HuH-7.5 (cell line): ENCODE results near the gene HLF.

ENCODE experiments used
- DNase-seq: peaks from one replicate; pipeline ENCODE4 v3.0.0; 2011; ENCODE audit warnings: low spot score

HLF gene

DNA sequence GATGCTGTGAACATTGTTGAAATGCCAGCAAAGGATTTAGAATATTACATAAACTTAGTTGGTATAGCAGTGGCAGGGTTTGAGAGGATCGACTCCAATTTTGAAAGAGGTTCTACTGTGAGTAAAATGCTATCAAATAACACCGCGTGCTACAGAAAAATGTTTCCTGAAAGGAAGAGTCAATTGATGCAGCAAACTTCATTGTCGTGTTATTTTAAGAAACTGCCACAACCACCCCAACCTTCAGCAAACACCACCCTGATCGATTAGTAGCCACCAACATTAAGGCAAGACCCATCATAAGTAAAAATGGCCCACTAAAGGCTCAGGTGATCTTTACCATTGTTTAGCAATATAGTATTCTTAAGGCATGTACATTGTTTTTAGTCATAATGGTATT, 27.3 kb downstream of the HLF start:
- no peak for DNase-seq

DNA sequence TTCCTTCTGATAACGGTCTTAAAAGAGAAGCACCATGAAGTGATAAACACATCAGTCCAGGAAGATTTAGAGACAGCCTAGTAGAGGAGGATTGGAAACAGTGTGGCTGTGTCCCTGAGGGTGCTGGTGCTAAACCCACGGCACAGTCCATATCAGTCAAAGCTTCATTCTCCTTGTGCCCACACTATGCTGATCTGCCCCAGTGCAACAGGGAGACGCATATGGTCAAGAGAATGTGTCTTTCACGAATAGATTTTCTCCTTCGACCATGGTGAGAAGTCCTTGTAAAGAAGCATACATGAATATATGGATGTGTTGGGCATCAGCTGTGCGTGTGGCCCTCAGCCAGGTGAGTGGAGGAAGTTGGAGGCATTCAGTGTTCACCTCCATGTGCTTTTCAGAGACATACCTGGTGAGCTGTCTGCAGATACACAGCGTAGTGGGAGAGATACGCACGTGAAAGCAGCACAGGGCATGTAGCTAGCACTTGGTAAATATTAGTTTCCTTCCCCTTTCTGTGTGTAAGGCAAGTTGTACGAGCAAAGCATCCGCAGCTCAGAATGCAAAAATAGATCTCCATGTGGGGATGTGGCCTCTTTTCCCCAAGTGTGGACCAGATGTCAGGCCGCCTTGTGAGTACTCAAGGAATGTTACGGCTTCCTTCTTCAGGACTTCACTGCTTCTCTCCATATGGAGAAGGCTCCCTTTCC, 29.4 kb downstream of the HLF start:
- DNase-seq: no peak

DNA sequence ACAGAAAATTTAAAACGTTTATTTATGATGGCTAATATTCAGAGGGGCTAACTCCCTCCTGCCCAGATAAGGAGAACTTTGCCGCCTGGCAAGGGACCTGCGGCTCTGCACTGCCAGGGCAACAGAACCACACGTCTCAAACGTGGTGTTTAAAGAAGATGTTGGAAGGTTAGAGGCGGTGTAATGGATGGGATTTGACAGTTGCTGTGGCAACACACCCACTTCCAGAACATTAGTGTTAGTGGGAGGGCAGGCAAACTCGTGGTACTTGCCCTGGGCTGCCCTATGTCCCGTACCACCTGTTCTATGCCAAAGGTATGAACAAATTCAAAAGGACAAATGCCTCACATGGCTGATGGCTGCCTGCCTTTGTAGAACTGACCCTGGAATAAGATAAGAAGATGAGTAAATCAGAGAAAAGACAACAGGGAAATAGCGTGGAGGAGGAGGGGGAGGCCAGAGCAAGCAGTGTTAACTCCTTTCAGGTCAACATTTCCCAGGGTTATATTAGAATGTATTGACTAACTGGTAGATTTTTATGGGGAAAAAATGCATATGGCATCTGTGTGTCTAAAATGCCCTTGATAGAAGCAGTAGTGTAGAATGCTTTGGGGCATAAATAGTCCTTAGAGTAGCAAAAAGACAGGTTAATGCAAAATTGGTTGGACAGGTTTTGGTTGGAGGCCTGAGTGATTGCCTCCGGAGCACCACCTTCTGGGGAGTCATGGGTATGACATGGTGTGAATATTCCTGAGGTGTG, 30.8 kb downstream of the HLF start:
- DNase-seq: no peak

DNA sequence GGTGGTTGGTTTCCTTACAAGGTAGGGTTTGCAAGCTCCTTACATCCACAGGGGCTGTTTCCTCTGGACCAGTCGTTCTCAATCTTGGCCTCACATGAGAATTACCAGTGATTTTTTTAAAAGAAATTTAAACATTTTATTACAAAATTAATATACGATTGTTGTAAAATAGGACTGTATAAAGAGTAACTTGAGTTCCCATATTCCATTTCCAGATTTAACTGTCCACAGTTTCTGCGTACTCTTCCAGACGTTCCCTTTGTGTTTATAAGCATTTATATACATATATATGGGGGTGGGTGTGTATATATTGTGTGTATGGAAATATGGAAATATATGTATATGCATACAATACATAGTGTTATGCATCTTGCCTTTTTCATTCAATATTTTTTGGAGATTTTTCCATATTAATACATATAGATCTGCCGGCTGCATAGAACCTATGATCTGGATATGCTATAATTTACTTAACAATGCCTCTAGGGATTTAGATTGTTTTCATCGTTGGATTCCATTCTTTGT, 31.5 kb downstream of the HLF start:
- DNase-seq: no peak

DNA sequence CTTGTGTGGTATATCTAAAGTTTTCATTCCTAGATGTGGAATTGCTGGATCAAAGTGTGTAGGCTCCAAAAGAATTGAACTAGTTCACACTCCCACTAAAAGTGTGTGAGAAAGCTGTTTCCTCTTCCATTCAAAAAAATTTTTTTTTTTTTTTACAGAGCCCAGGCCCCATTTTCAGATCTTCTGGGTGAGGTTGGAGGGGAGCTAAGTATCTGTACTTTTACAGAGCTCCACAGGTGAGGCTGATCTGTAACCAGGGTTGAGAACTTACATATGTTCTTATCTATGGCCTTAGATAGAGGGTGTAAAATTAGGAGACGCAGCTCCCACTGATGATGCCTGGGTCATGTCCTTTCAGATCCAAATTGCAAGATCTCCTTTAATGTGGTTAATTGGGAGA, 31.9 kb downstream of the HLF start:
- no peak for DNase-seq

DNA sequence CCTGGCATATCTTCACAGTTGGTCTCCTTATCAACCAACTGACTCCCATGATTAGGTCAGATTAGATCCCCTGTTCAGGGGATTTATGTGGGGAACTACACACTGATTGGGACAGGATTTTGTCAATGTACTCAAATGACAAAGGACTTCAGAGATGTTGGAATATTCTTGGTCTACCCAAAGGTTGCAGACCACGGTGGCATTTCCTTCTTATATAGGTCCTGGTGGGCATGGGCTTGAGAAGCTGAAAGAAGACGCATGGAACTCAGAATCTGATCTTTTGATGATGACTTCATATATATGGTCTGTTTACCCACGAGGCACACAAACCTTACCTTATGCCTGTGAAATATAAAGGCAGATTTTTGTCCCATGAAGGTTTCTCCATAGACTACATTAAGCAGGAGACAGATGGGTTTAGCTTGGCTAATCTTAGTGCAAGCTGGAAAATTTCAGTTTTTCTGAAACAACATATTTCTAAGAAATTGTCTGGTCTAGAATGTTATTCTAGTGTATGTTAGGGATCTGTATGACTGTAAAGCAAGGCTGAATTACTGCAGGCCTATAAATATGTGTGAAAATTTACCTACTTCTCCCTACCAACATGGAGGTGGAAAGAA, 33.5 kb downstream of the HLF start:
- DNase-seq: no peak

DNA sequence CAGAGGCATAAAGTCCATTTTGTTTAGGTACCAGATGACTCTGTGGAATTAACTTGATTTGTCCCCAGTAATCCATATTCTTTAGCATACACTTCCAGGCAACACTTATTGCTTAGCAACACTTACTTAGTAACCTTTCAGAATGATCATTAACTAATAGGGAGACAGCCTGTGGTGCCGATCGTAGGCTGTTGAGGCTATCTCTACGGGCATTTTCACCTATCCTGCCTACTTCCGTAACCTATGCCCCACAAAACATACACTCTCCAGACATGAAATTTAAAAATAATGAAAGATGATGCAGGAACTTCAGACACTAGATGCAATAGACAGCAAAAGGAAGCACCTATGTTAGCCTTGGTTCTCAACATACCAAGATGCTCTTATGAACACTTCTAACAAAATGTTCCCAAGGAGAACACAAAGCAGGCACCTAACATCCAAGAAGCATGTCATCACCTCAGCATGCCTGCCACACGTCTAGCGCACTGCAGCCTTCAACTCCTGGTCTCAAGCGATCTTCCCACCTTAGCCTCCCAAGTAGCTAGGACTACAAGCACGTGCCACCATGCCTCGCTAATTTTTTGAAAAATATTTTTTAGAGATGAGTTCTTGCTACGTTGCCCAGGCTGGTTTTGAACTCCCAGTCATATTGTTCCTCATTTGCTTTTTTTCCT, 34.5 kb downstream of the HLF start:
- DNase-seq: no peak

DNA sequence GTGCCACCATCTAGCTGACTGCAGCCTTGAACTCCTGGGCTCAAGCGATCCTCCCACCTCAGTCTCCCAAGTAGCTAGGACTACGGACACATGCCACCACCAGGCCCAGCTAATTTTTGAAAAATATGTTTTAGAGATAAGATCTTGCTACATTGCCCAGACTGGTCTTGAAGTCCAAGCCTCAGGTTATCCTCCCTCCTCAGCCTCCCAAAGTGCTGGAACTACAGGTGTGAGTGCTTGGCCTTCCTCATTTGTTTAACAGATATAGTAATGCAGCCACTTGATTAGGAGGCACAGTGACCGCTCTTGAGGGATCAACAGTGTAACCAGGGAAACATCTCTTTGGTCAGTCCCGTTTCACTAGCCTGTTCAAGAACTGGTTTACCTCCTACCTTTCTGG, 35.1 kb downstream of the HLF start:
- DNase-seq: no peak

DNA sequence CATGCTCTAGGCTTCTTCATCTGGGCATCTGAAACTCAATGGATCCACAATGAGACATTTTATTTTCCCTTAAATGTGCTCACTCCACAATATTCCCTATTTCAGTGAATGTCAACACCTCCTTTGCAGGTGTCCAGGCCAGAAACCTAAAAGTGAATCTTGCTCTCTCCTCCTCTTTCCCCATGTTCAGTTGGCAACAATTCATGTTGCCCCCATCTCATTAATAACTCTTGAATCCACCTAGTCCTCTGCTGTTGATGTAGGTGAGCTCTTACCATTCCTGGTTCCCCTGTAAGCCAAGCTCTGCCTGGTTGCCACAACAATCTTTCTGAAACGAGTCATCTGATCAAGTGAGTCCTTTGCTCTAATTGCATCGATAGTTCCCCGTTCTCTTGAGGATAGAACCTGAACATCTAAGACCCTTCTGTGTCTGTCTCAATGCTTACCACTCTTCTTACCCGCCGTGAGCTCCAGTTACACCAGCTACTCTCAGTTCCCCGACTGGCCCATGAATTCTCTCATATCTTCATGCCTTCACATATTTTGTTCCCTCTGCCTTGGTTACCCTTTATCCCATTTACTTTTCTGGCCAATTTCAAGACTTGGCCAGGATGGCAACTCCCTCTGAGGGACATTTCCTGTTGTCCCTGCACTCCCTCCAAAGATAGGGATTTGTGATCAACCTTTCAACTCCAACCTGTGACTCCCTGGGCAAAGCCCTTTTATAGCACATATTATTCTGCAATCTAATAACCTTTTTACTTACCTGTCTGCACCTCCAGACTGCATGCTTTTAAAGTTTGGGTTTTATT, 35.9 kb downstream of the HLF start:
- no peak for DNase-seq

DNA sequence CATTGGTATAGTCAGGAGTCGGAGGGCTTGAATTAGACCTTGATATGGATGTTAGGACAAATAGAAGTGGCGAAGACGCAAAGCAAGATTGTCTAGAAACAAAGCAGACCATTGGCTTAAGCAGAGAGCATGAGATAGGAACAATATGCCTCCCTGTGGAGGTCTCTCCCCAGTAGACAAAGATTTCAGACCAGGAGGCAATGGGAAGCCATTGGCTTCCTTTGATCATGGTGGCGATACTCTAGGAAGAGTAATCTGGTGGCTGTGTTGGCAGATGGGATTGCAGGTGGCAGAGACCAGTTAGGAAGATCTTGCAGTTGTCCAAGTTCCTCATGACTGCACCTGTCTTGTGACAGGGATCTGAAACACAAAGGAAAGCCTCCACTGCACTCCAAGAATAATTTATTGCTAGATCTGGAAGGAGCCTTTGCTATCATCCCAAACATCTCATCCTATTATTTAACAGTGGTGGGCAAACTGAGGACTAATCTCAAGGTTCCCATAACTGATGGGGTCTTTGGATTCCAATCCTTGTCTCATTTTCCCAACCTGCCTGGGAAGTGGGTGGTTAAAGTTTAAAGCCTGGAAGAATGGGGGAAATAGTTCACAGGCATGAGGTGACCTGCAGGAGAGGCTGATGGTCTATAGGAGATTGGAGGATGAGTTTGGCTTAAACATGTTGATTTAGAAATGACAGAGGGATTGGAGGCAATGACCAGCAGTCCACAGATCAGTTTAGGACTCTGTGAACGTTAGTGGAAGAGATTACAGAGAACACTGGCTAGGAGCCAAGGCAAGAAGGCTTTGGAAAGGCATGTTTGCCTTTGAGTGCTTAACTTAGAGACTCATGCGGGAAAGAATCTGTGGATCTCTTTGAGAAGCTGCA, 37.0 kb downstream of the HLF start:
- DNase-seq: no peak

DNA sequence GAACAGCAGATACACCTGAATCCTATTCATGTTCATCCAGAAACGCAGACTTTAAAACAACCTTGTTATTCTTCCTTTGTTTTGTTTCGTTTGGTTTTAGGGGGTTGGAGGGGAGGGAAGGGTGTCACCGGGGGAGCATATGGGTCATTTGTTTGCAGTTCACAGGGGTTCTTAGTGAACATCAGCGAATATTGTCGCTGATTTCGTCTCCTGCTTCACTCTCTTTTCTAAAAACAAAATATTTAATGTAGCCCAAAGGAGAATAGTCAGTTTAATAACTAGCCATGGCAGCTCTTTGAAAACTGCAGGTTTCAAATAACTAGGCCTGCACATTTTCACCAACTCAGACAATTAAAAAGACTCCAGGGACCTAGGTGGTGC, 37.6 kb downstream of the HLF start:
- DNase-seq: no peak

DNA sequence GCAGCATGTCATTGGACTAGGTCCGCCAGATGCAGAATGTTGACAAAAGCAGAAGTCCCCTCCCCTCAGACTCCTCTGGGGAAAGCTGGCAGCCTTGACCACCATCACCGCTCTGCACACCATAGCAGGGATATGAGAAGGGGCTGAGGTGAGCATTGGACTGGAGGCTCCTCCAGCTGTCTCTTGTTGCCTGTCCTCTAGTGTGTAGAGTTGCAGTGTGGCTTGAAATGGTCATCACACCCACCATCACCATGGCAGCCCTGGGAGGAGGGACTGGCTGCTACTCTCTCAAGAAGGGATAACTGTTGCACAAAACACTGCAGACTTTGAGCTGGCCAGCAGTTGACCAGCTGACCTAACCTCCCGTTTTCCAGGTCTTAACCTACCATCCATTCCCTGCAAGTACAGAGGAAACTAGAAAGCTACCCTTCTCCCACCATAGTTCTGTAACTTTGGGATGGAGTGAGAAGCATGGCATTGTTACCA, 38.3 kb downstream of the HLF start:
- no peak for DNase-seq

DNA sequence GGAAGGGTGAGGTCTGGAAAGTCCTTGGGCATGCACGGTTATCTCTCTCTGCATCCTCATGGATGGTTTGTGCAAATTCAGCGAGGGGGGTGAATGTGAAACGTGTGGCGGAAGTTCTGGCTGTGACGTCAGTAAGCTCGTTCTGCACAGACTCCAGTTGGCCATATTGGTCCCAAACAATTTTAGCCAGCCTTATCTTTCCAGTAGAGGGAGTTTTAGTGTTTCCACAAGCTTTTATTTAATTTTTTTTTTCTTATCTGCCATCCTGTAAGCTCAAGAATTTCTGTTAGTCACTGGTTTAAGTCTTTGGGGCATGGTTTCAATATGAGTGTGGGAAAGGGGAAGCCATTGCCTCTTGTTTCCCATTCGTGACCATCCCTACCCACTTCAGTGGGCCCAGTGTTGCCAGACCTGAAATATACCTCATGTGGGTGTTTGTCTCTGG, 39.0 kb downstream of the HLF start:
- no peak for DNase-seq

DNA sequence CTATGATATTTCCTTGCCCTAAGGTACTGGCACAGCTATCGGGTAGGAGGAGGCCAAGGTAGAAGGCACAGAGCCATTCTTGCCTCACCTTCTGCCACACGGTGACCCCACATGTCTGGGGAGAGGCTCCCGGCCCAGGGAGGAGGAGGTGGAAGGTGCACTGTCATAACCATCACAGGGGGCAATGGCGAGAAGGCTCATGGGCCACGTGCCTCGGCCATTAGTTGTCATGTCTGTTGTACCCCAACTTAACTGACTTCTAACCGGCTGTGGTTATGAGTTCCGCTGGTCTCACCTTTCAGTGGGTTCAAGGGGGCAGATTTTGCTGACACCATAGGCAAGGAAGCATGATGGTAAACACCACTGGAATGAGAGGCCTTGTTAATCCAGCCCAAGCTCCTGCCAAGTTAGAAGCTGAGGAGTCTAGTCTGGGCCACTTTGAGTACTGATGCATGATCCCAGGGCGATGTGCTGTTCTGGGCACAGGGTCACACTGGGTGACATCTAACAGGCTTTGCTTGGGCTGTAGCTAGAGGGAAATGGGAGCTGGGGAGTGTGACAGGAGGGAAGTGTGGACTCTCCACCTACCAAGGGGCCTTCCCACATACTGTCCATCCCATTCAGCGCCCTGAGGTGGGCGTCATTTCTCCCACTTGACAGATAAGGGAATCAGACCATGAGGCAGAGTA, 39.6 kb downstream of the HLF start:
- DNase-seq: no peak

DNA sequence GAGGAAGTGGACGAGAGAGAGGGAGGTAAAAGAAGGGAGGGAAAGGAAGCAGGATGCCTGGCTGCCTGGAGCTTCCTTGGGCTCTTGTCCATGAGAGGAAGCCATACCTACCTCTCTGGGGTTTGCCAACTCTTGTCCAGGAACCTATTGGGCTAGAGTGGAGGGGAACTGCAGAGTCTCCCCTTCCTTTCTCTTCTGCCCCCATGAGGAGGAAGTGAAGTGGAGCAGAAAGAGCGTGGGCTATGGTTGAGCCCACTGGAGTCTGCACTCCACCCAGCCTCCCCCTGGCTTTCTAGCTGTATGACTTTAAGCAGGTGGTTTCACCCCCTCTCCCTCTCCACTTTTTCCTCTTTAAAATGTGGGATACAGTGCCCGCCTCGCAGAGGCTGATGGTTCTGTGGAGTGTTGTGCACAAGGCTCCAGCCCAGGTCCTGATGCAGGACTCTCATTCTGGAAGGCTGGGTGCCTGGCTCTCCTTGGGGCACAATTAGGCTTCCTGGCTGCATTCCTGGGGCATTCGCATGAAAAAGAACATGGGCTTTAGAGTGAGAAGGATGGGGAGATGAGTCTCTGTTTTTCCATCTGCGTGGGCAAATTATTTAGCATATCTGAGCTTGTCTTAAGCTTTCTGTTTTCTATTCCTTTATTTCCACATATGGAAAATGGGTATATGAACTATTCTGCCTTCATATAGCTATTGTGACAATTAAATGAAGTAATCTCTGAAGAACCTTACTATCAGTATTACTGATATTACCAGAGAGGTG, 40.7 kb downstream of the HLF start:
- no peak for DNase-seq

DNA sequence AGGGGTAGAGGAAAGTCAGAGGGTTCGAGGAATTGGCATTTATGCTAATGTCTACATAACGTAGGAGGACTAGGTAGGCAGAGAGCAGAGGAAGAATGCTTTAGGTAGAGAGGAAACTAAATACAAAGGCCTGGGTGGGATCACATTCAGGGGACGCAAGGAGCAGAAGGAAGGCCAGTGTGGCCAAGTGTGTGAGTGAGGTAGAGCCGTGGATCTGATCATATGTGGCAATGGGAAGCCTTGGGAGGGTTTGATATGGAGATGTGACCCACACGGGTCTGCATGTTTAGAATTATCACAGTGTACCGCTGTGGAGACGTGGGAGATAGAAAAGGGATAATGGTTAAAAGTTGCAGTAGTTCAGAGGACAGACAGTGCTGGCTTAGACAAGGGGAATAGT, 43.1 kb downstream of the HLF start:
- no peak for DNase-seq

DNA sequence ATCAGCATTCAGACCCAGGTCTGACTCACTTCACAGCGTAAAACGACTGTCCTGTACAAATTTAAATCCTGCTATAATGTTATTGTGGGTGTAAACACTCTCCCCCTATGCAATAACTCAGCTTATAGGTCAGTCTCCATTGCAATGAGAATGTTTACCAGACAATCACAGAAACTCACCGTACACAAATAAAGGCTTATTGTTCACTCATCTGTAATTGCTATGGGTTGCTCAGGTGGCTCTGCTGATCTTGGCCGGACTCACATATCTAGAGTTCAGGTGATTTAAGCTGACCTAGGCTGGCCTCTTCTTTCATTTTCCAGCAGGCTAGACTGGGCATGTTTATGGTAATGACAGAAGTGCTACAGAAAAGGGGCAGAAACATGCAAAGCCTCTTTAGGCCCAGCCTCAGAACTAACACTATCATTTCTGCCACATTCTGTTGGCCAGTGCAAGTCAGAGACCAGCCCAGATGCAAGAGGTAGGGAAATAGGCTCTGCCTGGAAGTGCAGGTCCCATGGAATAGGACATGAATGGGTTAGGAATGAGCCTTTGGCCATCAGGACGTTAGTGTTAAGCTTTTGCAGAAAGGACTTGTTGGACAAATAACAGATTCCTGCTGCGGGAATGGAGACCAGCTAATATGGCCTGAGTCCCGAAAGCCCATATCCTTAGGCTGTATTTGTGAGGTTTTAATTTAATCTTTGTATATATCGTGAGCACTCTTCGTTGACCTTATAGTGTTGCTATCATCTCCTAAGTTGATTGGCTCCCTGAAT, 44.0 kb downstream of the HLF start:
- no peak for DNase-seq

DNA sequence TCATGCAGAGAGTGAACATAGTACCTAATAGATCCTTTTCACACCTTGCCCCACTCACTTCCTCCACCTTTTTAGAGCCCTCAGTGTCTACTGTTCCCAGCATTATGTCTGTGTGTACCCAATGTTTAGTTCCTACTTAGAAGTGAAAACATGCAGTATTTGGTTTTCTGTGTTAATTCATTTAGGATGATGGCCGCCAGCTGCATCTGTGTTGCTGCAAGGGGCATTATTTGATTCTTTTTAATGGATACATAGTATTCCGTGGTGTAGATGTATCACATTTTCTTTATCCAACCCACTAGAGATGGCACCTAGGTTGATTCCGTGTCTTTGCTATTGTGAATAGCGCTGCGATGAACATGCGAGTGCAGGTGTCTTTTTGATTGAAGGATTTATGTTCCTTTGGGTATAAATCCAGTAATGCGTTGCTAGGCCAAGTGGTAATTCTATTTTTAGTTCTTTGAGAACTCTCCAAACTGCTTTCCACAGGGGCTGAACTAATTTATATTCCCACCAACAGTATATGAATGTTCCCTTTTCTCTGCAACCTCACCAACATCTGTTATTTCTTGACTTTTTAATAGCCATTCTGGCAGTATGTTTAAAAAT, 47.1 kb downstream of the HLF start:
- DNase-seq: no peak
